HL-60 (cell line): ENCODE results near the gene FARP1.

Experiments used
- DNase-seq, 2 experiments: peaks; one replicate each; pipeline ENCODE4 v3.0.0-alpha.2; 2010 to 2020; ENCODE audit warnings: low read depth in 1 of 2, low spot score in 1 of 2
- H3K27ac ChIP-seq: fragments of 250-450 bp; sonication (Bioruptor Pico); replicated peaks from 2 replicates; pipeline ENCODE4 v1.5.1; 2020; ENCODE audit warnings: mild to moderate bottlenecking, moderate library complexity
- H3K27me3 ChIP-seq: fragments of 250-450 bp; sonication (Bioruptor Pico); 2 replicates; pipeline ENCODE4 v1.5.1; 2021; ENCODE audit warnings: mild to moderate bottlenecking, moderate library complexity; ENCODE audit not compliant: insufficient read depth, poor library complexity, severe bottlenecking
- H3K4me3 ChIP-seq: replicated peaks from 2 replicates; pipeline ENCODE4 v1.5.1; 2011; ENCODE audit warnings: mild to moderate bottlenecking, control low read depth, low read length; ENCODE audit not compliant: insufficient read depth
- GABPA ChIP-seq: IDR thresholded peaks from 2 replicates; pipeline ENCODE4 v1.6.1; 2012; ENCODE audit warnings: low read depth
- POLR2AphosphoS5 ChIP-seq: IDR thresholded peaks from 2 replicates; pipeline ENCODE4 v1.6.1; 2012; ENCODE audit warnings: low read depth
- REST ChIP-seq: IDR thresholded peaks from 2 replicates; pipeline ENCODE4 v1.6.1; 2012; ENCODE audit warnings: low read depth; ENCODE audit not compliant: insufficient replicate concordance
- SPI1 ChIP-seq: IDR thresholded peaks from 2 replicates; pipeline ENCODE4 v1.6.1; 2012; ENCODE audit warnings: low read depth, mild to moderate bottlenecking, borderline replicate concordance
- TF ChIP-seq, protein P1 (sequence below): IDR thresholded peaks from one replicate; pipeline ENCODE4 v1.5.1; 2011; ENCODE audit warnings: low read length, control low read depth, inconsistent platforms; ENCODE audit not compliant: insufficient read depth

The FARP1 gene

GRCh38 chr13:98207416-98207815, 64.5 kb downstream of the FARP1 start:
- Histone ChIP-seq H3K27me3 (no peaks in the 10 kb centered on the region), H3K27ac (no peak overlapping the region), H3K4me3 (no peak overlapping the region)
- TF ChIP-seq GABPA = no peak
- TF ChIP-seq, protein P1, sequence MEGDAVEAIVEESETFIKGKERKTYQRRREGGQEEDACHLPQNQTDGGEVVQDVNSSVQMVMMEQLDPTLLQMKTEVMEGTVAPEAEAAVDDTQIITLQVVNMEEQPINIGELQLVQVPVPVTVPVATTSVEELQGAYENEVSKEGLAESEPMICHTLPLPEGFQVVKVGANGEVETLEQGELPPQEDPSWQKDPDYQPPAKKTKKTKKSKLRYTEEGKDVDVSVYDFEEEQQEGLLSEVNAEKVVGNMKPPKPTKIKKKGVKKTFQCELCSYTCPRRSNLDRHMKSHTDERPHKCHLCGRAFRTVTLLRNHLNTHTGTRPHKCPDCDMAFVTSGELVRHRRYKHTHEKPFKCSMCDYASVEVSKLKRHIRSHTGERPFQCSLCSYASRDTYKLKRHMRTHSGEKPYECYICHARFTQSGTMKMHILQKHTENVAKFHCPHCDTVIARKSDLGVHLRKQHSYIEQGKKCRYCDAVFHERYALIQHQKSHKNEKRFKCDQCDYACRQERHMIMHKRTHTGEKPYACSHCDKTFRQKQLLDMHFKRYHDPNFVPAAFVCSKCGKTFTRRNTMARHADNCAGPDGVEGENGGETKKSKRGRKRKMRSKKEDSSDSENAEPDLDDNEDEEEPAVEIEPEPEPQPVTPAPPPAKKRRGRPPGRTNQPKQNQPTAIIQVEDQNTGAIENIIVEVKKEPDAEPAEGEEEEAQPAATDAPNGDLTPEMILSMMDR = no peak
- no peak for TF ChIP-seq POLR2AphosphoS5
- TF ChIP-seq REST = no peak
- no peak for TF ChIP-seq SPI1
- no peak for DNase-seq

- Histone ChIP-seq H3K4me3 (no peak overlapping the region), H3K27me3 (no peaks in the 10 kb centered on the region), H3K27ac (no peak overlapping the region)
- DNase-seq = no peak
- TF ChIP-seq SPI1 = no peak
- TF ChIP-seq, protein P1 = no peak
- TF ChIP-seq POLR2AphosphoS5 = no peak
- TF ChIP-seq REST = no peak
- no peak for TF ChIP-seq GABPA
Measured at GRCh38 chr13:98208606-98209005, 65.7 kb downstream of the FARP1 start.

GRCh38 chr13:98212763-98213162, 69.9 kb downstream of the FARP1 start:
- H3K27me3 ChIP-seq = peaks cover 2% of the 10 kb centered on the region
- no peak for DNase-seq
- TF ChIP-seq, protein P1 = no peak
- TF ChIP-seq GABPA (no peak), POLR2AphosphoS5 (no peak), SPI1 (no peak), REST (no peak)
- no peak overlapping the region for H3K4me3 ChIP-seq
- no peak overlapping the region for H3K27ac ChIP-seq
